ENCODE data around the gene SUV39H2.
"Not testable (repeated sequence)": the region's sequence is repeated elsewhere in the genome, so short reads cannot be mapped to it uniquely, and the experiment has no call there.

DNA sequence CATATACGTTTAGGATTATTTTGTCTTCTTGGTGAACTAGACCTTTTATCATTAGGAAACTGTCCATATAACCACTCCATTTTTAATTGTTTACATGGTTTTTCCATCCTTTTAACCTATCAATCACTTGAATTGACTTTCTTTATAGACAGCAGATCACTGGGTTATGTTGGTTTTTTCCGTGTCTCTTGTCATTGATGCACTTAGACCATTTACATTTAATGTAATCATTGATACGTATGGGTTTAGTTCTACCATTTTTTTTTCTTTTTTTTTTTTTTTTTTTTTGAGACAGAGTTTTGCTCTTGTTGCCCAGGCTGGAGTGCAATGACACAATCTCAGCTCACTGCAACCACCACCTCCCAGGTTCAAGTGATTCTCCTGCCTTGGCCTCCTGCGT is 28.9 kb downstream of the SUV39H2 start:
- TF ChIP-seq, protein P1, sequence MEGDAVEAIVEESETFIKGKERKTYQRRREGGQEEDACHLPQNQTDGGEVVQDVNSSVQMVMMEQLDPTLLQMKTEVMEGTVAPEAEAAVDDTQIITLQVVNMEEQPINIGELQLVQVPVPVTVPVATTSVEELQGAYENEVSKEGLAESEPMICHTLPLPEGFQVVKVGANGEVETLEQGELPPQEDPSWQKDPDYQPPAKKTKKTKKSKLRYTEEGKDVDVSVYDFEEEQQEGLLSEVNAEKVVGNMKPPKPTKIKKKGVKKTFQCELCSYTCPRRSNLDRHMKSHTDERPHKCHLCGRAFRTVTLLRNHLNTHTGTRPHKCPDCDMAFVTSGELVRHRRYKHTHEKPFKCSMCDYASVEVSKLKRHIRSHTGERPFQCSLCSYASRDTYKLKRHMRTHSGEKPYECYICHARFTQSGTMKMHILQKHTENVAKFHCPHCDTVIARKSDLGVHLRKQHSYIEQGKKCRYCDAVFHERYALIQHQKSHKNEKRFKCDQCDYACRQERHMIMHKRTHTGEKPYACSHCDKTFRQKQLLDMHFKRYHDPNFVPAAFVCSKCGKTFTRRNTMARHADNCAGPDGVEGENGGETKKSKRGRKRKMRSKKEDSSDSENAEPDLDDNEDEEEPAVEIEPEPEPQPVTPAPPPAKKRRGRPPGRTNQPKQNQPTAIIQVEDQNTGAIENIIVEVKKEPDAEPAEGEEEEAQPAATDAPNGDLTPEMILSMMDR (optimal IDR thresholded peaks at IDR 0.05 in 1 of 3, IDR thresholded peaks at IDR 0.05 in 1 of 3, conservative IDR thresholded peaks at IDR 0.05 in 1 of 3; ENCODE audit: extremely low read depth in 1 of 3, insufficient read depth in 2 of 3, low read length in 3 of 3) = not testable (repeated sequence)
- not testable (repeated sequence) for TF ChIP-seq EZH2 (IDR thresholded peaks at IDR 0.05; ENCODE audit: low read length)
